Endothelial cell of umbilical vein (primary cell): ENCODE data around the gene RBM3. TPM values are rescaled to one million over a fixed set of nuclear protein-coding genes. Genes with fewer than 3 reads are reported as not detected.

Source experiments
- BruUV-seq: library from RNA; stranded (reverse); fragments of 400-500 nt; replicated peaks from 2 replicates; lab custom pipeline; 2021; lab: Mats Ljungman, UMichigan
- CTCF ChIA-PET: fragments of 300-600, 350-600 bp; sonication (Branson Sonifier 250); formaldehyde crosslinking; loops from one replicate; lab custom pipeline; 2021; ENCODE audit warnings: antibody characterized with exemption, inconsistent platforms; lab: Charles Lee
- POLR2A ChIA-PET: fragments of 300-600, 350-600 bp; sonication (Branson Sonifier 250); formaldehyde crosslinking; loops from one replicate; lab custom pipeline; 2021; ENCODE audit warnings: antibody characterized with exemption, inconsistent platforms; lab: Charles Lee
- DNase-seq: peaks from one replicate; pipeline ENCODE4 v3.0.0-alpha.2; 2011; ENCODE audit warnings: low read depth, low spot score
- FAIRE-seq: peaks from 2 replicates; lab custom pipeline; 2011; peaks lifted over from hg19 to GRCh38; lab: Jason Lieb, UNC
- H2AFZ ChIP-seq: 2 replicates; pipeline ENCODE4 v1.6.0; 2012; ENCODE audit warnings: low read depth, low read length, control low read depth, inconsistent platforms
- H3K27ac ChIP-seq: 2 replicates; pipeline ENCODE4 v1.5.1; 2011; ENCODE audit warnings: low read depth, mild to moderate bottlenecking, control low read depth, low read length, moderate library complexity; ENCODE audit not compliant: insufficient read depth
- H3K27me3 ChIP-seq, 2 experiments: 2 replicates each; pipeline versions ENCODE4 v1.6.0 to v1.6.1; 2011; ENCODE audit warnings: low read length in 2 of 2, mixed read lengths in 1 of 2; ENCODE audit not compliant: control insufficient read depth in 2 of 2, insufficient read depth in 2 of 2
- H3K36me3 ChIP-seq, 2 experiments: 2 replicates in 1 of 2; 3 replicates in 1 of 2; pipeline ENCODE4 v1.5.1; 2011; ENCODE audit warnings: low read length in 2 of 2, mild to moderate bottlenecking in 1 of 2, moderate library complexity in 1 of 2; ENCODE audit not compliant: control insufficient read depth in 2 of 2, insufficient read depth in 2 of 2; ENCODE audit errors: extremely low read depth in 1 of 2
- H3K4me1 ChIP-seq: 3 replicates; pipeline ENCODE4 v1.5.1; 2011; ENCODE audit warnings: mild to moderate bottlenecking, low read length; ENCODE audit not compliant: control insufficient read depth, insufficient read depth; ENCODE audit errors: extremely low read depth
- H3K4me2 ChIP-seq: 2 replicates; pipeline ENCODE4 v1.6.1; 2011; ENCODE audit warnings: low read length, control low read depth, mixed read lengths; ENCODE audit not compliant: insufficient read depth
- H3K4me3 ChIP-seq, 3 experiments: fragments of 200-600 bp in 1 of 3; sonication (generic), shearing (Covaris generic) in 1 of 3; replicated peaks in 1 of 3; 2 replicates each; pipeline ENCODE4 v1.5.1; 2011 to 2016; ENCODE audit warnings: control low read depth in 3 of 3, low read length in 3 of 3, mild to moderate bottlenecking in 2 of 3, inconsistent platforms in 1 of 3, low read depth in 1 of 3, moderate library complexity in 1 of 3; ENCODE audit not compliant: insufficient read depth in 1 of 3
- H3K79me2 ChIP-seq: 2 replicates; pipeline ENCODE4 v1.6.0; 2012; ENCODE audit warnings: low read length, inconsistent platforms; ENCODE audit not compliant: control insufficient read depth, insufficient read depth
- H3K9ac ChIP-seq: replicated peaks from 2 replicates; pipeline ENCODE3; 2011; ENCODE audit warnings: low read length, control low read depth; ENCODE audit not compliant: insufficient read depth; ENCODE audit errors: extremely low read depth
- H3K9me1 ChIP-seq: replicated peaks from 3 replicates; pipeline ENCODE4 v1.6.0; 2011; ENCODE audit warnings: mild to moderate bottlenecking, low read length; ENCODE audit not compliant: control insufficient read depth, insufficient read depth; ENCODE audit errors: extremely low read depth
- H3K9me3 ChIP-seq: replicated peaks from 2 replicates; pipeline ENCODE4 v1.5.1; 2012; ENCODE audit warnings: low read length, inconsistent platforms; ENCODE audit not compliant: control insufficient read depth, insufficient read depth
- H4K20me1 ChIP-seq: replicated peaks from 2 replicates; pipeline ENCODE3; 2011; ENCODE audit warnings: mild to moderate bottlenecking, low read length; ENCODE audit not compliant: control insufficient read depth, insufficient read depth; ENCODE audit errors: extremely low read depth
- EZH2 ChIP-seq: IDR thresholded peaks from 2 replicates; pipeline ENCODE4 v1.6.1; 2012; ENCODE audit warnings: borderline replicate concordance, low read depth, mild to moderate bottlenecking, moderate library complexity, low read length, inconsistent platforms; ENCODE audit not compliant: severe bottlenecking
- GATA2 ChIP-seq: IDR thresholded peaks from 2 replicates; pipeline ENCODE4 v1.7.0; 2011; ENCODE audit warnings: low read depth, mild to moderate bottlenecking, moderate library complexity, mixed read lengths, low read length; ENCODE audit not compliant: insufficient read length, insufficient read depth
- MYC ChIP-seq: IDR thresholded peaks from one replicate; pipeline ENCODE4 v1.6.1; 2011; ENCODE audit warnings: mild to moderate bottlenecking, low read depth, low read length
- POLR2A ChIP-seq: IDR thresholded peaks from 2 replicates; pipeline ENCODE4 v1.6.1; 2012; ENCODE audit warnings: low read depth, mild to moderate bottlenecking, control low read depth, low read length
- POLR2AphosphoS5 ChIP-seq: IDR thresholded peaks from 2 replicates; pipeline ENCODE4 v1.6.1; 2012; ENCODE audit warnings: low read depth, mild to moderate bottlenecking, control low read depth, low read length, moderate library complexity; ENCODE audit not compliant: insufficient read depth
- dilution Hi-C: fragments of 300-500 bp; cut with MboI; formaldehyde crosslinking; loops from one replicate; pipeline ENCODE4 v1.15.0; 2019; ENCODE audit warnings: low sequenced_read_pairs; ENCODE audit not compliant: extremely low pct_ligation_motif_present
- intact Hi-C: fragments of 100-400 bp; cut with micrococcal nuclease; formaldehyde crosslinking; loops from one replicate; pipeline ENCODE4 v1.10.0; 2022
- polyA plus RNA-seq, 4 experiments: library from polyadenylated mRNA; depleted of rRNA in 3 of 4; stranded (reverse) in 3 of 4; unstranded in 1 of 4; fragments of >200 nt; gene quantifications; 2 replicates each; pipeline versions ENCODE4 v1.2.1 to v1.2.3, GENCODE V29; 2011 to 2012; ENCODE audit warnings: missing spikeins in 1 of 4
- total RNA-seq: library from RNA; stranded (reverse); gene quantifications from 2 replicates; pipeline ENCODE4 v1.2.3, GENCODE V29; 2021
- TF ChIP-seq, protein P1 (sequence below), 2 donors: IDR thresholded peaks; 1 replicate in 1 of 2; 2 replicates in 1 of 2; pipeline ENCODE4 v1.5.1; 2011; ENCODE audit warnings: low read length in 2 of 2, mild to moderate bottlenecking in 2 of 2, moderate library complexity in 2 of 2, control low read depth in 1 of 2, inconsistent platforms in 1 of 2, low read depth in 1 of 2; ENCODE audit not compliant: insufficient read depth in 1 of 2; ENCODE audit errors: extremely low read depth in 1 of 2
- TF ChIP-seq, protein P2 (sequence below): IDR thresholded peaks from 2 replicates; pipeline ENCODE4 v1.6.1; 2011; ENCODE audit not compliant: insufficient read depth, insufficient read length

Gene RBM3
- total and polyA plus RNA-seq, 2 donors (not counting 3 experiments of a cell fraction or from before 2014, with no cell fraction given), result 313 to 477 TPM

DNA sequence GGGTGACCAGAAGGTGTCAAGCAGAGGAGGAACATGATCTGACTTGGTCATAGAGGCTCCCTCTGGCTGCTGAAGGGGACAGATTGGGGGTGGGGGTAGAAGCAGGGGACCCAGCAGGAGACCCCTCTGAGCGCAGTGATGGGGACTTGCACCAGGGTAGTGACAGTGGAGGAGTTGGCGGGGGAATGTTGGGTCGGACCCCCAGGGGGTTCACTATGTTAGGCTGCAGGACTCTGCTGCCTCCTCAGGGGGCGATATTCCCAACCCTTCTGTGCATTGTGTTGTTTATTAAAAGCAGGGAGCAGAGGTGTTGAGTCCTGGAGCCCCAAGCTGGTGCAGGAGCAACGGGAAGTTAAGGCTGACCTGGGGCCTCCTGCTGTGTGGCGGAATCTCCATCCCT lies 31.8 kb downstream of the RBM3 start:
- CTCF ChIA-PET, result no interaction called here
- Histone ChIP-seq H3K4me1 (no peaks in the 10 kb centered on the region), H2AFZ (no peak overlapping the region), H3K9me1 (no peaks in the 10 kb centered on the region), H3K9ac (no peak overlapping the region), H3K4me2 (no peak overlapping the region), H3K9me3 (no peaks in the 10 kb centered on the region), H3K27me3 (no peaks in the 10 kb centered on the region), H3K27ac (no peak overlapping the region), H3K36me3 (peaks cover 0 to 18% of the 10 kb centered on the region in 2 experiments), H3K4me3 (no peak overlapping the region), H3K79me2 (no peaks in the 10 kb centered on the region), H4K20me1 (no peaks in the 10 kb centered on the region)
- no TSS peak for BruUV-seq
- dilution Hi-C loops (no loop called here), intact Hi-C loops (no loop called here)
- POLR2A ChIA-PET, result no interaction called here
- TF ChIP-seq POLR2A (no peak), EZH2 (no peak), POLR2AphosphoS5 (no peak), MYC (no peak), GATA2 (no peak)
- TF ChIP-seq, protein P1, sequence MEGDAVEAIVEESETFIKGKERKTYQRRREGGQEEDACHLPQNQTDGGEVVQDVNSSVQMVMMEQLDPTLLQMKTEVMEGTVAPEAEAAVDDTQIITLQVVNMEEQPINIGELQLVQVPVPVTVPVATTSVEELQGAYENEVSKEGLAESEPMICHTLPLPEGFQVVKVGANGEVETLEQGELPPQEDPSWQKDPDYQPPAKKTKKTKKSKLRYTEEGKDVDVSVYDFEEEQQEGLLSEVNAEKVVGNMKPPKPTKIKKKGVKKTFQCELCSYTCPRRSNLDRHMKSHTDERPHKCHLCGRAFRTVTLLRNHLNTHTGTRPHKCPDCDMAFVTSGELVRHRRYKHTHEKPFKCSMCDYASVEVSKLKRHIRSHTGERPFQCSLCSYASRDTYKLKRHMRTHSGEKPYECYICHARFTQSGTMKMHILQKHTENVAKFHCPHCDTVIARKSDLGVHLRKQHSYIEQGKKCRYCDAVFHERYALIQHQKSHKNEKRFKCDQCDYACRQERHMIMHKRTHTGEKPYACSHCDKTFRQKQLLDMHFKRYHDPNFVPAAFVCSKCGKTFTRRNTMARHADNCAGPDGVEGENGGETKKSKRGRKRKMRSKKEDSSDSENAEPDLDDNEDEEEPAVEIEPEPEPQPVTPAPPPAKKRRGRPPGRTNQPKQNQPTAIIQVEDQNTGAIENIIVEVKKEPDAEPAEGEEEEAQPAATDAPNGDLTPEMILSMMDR (IDR thresholded peaks at IDR 0.05; ENCODE audit: extremely low read depth in 1 of 2, insufficient read depth in 1 of 2, low read depth in 1 of 2, low read length in 2 of 2), result peak in 1 of 2 donors; percentile 1
- TF ChIP-seq, protein P2, sequence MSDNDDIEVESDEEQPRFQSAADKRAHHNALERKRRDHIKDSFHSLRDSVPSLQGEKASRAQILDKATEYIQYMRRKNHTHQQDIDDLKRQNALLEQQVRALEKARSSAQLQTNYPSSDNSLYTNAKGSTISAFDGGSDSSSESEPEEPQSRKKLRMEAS, result no peak
- no peak for DNase-seq
- no peak for FAIRE-seq
